SK-N-SH (cell line): ENCODE measurements around the gene KIF3C.

Source experiments
- EP300 ChIP-seq, 2 experiments: IDR thresholded peaks; 2 replicates each; pipeline versions ENCODE4 v1.4.0 to v1.6.1; 2012; ENCODE audit warnings: borderline replicate concordance in 1 of 2, low read depth in 1 of 2, low read length in 1 of 2
- EZH2phosphoT487 ChIP-seq: fragments of 200-600 bp; sonication (generic); IDR thresholded peaks from 2 replicates; pipeline ENCODE4 v1.6.1; 2017; ENCODE audit warnings: low read depth, mixed run types, mild to moderate bottlenecking, antibody characterized with exemption, moderate library complexity, borderline replicate concordance
- RAD21 ChIP-seq: IDR thresholded peaks from 2 replicates; pipeline ENCODE4 v1.6.1; 2012; ENCODE audit warnings: mild to moderate bottlenecking, low read length
- RCOR1 ChIP-seq: fragments of 150-350 bp; IDR thresholded peaks from 2 replicates; pipeline ENCODE4 v1.6.1; 2017; ENCODE audit warnings: antibody characterized with exemption, low read length
- SMC3 ChIP-seq: IDR thresholded peaks from 2 replicates; pipeline ENCODE4 v1.6.1; 2012; ENCODE audit warnings: low read depth, low read length, improper control_type of control experiment
- TF ChIP-seq, protein P1 (sequence below): fragments of 150-350 bp; IDR thresholded peaks from 2 replicates; pipeline ENCODE4 v1.6.1; 2017; ENCODE audit warnings: antibody characterized with exemption, low read length, low read depth, borderline replicate concordance

- TF ChIP-seq EP300 (IDR thresholded peaks at IDR 0.05; ENCODE audit: borderline replicate concordance in 1 of 2, low read depth in 1 of 2, low read length in 1 of 2) (no peak), EZH2phosphoT487 (no peak), RCOR1 (no peak), SMC3 (no peak), RAD21 (no peak)
- TF ChIP-seq, protein P1, sequence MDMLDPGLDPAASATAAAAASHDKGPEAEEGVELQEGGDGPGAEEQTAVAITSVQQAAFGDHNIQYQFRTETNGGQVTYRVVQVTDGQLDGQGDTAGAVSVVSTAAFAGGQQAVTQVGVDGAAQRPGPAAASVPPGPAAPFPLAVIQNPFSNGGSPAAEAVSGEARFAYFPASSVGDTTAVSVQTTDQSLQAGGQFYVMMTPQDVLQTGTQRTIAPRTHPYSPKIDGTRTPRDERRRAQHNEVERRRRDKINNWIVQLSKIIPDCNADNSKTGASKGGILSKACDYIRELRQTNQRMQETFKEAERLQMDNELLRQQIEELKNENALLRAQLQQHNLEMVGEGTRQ, result no peak
Measured at GRCh38 chr2:25926984-25927756, 55.1 kb downstream of the KIF3C start.
